CD4-positive, alpha-beta T cell treated with Interleukin-1 beta for 1 hour (primary cell): ENCODE results near the gene NSUN2.

ENCODE experiments used
- DNase-seq, 2 donors: peaks; one replicate each; pipeline ENCODE4 v3.0.0-alpha.2; 2020 to 2022

The NSUN2 gene

DNA sequence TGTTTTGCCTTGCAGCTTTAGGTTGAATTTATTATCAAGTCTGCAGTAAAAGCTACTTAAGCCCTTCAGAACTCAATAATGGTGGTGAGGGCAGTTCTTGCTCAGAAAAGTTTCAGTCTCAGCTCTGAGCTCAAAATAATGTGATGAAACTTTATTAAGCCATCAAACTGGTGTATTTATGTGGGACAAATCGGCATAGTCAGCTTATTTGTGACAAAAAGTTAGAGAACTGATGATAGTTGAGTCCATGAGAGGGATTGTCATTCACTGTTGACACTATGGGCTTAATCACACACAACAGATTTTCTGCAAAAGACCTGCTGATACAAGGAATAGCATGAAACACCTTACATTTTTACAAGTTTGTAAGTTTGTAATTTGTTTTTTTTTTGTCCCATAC is 9.8 kb upstream of the NSUN2 start:
- no peak for DNase-seq

DNA sequence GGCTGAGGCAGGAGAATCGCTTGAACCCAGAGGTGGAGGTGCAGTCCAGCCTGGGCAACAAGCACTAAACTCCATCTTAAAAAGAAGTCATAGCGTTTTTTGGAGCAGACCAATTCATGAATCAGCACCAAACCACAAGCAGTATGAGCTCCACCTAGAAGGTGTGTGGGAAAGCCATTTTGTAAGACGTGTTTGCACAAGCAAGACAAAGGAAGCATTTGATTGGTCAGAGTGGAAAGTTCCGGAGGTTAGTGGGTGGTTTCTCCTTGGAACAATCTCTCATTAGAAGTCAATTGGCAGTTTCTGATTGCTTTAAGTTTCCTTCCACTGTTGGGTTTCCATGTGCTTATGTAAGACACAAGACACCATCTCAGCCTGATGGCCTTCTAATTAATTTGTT is 5.4 kb upstream of the NSUN2 start:
- no peak for DNase-seq

DNA sequence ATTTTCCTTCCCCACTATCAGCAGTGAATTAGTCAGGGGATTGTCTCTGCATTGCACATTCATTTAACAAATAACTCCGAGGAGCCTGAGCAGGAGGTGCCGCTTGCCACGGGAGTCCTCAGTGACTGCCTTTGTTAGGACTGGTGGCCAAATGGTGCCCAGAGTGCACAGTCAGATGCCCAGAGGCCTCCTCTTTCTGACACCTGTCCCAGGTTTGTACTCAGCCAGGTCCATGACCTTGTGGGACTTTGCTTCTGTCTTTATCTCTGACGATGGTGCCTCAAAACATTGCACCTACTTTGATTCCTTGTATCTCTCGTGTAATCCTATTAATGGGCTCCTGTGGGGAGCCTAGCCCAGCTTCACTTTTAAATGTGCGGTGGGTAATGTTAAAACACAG is 4.7 kb upstream of the NSUN2 start:
- DNase-seq: no peak

DNA sequence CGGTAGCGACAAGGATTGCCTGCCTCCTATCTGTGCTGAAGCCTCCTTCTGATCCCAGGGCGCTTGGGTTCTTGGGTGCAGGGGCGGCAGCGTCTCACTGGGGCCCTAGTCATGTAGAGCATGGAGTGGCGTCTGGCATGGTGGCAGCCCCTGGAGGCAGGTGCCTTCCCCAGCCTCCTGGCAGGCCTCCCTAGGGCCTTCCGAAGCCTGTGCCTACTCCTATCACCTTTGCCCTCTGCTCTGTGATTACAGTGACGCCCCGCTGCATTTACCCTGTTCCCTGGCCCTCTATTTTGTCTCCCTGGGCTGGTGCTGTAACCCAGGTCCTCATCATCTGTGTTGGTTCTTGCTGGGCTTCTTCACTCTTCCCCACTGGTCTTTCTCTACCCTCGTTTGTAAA is 4.2 kb upstream of the NSUN2 start:
- no peak for DNase-seq

DNA sequence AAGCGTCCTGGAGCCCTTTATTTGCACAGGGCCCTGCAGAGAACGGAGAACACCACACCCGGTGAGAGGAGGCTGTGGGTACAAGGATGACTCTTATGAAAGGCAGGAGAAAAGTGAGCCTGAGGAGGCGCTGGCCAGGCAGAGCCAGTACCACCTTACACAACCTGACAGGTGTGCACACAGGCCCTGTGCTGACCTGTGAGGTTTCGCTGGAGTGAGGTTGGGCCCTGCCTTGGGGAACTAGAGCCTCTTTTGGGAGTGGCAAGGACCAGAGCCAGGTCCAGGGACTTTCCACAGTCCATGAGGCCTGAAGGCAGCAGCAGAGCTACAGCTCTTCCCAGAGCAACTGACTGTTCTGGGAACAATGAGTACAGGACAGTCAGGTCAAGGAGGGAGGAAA is 3.4 kb upstream of the NSUN2 start:
- DNase-seq: no peak

DNA sequence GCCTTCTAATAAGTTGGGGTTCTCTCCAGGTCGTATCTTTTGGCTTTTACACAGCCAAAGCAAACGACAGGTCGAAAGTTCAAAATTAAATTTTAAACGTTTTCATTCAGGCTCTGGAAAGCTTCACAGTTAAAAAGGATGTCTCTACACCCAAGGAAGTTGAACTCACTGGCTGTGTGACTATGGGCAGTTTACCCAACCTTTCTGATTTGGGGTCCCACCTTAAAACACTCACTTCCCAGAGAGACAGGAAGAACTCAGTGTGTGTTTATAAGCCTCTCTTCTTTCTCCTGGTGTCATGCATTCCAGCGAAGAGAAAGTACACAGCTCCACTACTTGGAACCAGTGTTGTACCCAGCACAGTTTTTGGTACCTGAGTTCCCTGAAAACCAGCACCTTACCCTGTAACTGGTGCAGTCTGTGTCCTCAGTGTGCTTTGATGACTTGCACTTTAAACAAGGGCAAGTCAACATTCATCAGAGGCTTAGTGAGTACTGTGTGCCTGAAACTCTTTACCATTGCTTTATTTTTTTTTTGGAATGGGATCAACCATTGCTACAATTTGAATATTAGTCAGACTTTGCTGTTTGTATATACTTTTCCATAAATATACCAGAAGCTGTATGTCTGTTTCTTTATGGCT is 2.1 kb upstream of the NSUN2 start:
- no peak for DNase-seq

DNA sequence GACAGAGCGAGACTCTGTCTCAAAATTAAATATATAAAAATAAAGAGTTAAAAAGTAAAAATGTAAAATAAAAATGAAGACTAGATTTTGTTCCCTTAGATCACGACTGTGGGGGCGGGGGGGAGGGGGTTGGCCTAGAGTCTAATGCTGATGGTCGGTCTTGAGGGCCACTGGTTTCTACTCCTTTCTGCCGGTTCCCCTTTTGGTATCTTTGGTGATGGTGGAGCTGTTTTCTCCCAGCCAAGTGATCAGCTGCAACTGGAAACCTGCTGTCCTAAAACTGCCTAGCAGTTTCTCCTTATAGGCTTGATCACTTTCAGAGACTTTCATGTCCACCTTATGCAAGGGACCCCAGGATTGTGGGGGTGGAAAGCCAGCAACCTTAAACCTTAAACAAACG is 1.5 kb upstream of the NSUN2 start:
- no peak for DNase-seq

DNA sequence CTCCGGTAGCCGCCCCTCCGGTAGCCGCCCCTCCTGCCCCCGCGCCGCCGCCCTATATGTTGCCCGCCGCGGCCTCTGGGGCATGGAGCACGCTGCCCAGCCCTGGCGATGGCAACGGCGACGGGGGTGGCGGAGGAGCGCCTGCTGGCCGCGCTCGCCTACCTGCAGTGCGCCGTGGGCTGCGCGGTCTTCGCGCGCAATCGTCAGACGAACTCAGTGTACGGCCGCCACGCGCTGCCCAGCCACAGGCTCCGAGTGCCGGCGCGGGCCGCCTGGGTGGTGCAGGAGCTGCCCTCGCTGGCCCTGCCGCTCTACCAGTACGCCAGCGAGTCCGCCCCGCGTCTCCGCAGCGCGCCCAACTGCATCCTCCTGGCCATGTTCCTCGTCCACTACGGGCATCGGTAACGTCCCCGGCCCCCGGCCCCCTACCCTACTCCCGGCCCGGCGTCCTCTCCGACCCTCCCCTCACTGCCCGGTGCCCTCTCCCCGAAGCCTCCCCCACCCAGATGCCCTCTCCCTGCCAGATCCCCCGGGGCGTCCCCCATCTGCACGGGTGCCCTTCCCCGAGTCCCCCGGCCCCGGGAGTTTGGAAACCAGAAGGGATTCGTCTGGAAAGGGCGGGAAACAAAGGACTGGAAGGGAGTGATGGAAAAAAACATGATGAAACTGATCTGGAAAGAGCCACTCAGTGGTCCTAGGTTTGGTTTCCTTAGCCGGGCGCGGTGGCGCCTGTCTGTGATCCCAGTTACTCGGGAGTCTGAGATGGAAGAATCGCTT is 813 bp upstream of the NSUN2 start:
- DNase-seq: no peak

DNA sequence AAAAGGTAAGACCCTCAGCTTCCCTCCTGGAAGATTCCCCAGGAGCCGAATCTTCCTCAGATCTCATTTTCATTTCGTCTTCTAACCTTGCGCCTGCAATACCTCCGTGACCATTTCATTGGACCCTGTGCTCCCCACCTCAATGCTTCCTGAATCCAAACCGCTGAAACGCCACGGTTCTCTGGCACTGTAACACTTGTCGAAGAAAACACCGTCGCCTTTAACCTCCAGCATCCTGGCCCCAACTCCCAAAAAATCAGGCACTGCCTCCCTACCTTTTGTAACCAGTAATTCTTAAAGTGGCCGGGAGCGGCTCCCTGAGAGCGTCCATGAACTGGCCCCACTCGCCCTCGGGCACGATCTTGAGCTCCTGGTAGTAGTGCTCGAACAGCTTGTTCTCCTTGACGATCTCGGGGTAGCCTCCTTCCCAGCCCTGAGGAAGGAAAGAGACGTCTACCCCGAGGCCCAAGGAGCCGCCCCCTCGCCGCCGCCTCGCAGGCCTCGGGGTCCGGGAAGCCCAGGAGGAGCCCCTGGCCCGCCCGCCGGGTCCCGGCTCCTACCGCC is 438 bp downstream of the NSUN2 start:
- no peak for DNase-seq

DNA sequence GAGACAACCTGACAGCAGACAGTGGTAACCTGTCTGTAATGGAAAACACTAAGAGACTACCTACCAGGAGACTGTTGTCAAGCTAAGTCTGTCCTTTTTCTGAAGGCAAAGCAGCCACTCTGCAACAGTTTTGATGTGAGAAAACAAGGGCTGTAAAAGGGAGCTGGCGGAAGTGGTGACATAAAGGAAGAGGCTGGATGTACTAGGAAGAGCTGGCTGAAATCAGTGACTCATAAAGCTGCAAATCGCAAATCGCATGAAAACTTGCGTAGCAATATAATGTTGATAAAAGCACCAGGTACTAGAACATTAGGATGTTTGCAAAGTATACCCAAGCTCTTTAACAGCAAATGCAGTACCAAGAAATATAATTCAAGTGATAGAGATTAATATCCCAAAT is 1.4 kb downstream of the NSUN2 start:
- DNase-seq: no peak

DNA sequence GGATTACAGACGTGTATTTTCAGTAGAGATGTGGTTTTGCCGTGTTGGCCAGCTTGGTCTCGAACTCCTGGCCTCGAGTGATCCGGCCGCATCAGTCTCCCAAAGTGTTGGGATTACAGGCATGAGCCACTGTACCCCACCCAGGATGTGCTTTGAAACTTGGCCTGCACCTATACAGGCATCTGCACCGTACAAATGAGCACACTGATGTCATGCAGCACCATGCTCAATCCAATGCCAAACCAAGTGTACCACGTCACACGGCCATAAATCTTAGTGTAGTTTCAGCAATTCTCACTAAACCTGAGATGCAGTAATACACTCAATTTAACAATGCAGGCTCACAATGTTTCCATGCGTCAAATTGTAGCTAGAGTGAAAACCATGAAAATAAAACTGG is 6.3 kb downstream of the NSUN2 start:
- no peak for DNase-seq

DNA sequence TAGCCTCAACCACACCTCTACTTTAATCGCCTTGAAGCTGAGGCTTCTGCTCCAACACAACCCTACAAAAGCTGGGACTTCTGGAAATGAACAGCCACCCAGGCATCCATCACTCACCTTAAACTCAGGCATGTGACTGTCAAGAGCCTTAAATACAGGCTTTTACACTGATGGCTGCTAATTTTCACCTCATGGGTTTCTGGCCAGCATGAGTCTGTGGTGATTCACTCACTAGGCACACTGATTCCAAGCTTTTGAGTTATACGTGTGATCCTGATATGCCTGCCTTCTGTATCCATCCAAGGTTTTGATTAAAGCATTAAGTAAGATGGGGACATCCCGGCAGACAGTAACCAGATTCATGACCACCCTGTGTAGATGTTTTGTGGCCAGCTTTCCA is 8.9 kb downstream of the NSUN2 start:
- no peak for DNase-seq

DNA sequence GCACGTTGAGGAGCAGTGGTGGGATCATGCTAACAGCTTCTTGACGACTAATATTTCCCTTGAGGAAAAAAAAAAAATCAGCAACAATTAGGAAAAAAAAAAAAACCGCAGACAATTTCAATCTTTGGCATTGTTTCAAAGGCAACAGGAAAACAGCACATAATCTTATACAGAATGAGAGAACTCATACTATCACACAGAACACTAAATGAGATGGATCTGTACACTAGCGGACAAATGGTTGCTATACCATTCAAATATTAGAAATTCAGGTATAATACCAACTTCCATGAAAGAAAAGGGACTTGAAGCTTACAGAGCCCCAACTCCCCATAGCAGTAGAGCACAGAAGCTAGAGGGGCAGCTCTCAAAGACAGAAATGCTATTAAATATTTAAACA is 9.6 kb downstream of the NSUN2 start:
- DNase-seq: no peak

DNA sequence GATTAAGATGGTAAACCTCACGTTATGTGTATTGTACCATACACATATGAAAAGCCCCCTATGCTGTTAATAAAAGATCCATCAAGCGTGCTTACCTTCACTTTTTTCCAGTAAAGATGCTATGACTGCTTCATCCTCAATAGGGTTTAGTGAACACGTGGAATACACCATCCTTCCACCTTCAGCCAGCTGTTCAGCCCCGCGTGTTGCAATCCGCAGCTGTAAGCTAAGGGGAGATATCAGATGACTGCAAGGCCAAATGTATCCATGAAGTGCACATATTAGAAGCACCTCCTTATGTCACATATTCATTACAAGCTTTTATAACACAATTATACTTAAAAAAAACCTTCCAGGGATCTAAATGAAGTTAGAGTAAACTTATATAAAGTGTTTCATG is 16.2 kb downstream of the NSUN2 start:
- DNase-seq: no peak

DNA sequence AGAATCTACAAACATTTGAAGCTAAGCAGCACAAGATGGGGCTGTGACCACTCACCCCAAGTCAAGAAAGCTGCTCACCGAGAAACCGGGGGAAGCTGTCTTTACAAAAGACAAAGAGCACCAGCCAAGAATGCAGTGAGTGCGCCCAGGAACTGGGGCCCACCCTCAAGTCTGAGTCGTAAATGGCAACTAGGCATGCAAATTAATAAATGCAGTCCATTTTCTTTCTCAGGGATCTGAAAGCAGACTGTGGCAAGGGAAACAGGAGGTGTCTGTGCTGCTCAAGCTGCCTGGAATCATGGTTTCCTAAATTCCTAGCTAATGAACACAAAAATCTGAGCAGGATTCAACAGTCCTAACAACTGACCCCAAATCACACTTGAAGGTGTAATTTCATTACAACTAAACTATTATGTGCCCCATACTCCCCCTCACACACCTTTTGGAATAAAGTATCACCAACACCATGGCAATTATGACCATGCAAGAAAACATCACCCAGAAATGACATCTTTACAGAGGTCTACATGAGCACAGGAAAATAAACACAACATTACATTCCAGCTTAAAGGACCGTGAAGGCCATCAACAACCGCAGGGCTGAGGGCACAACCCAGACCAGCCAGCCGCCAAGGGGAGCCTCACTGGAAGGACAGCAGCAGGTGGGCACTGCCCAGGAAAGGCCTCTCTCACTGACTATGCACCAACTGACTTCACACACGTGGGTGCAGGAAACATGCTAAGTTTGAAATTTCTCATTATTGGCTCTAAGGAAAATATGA is 17.6 kb downstream of the NSUN2 start:
- DNase-seq: no peak

DNA sequence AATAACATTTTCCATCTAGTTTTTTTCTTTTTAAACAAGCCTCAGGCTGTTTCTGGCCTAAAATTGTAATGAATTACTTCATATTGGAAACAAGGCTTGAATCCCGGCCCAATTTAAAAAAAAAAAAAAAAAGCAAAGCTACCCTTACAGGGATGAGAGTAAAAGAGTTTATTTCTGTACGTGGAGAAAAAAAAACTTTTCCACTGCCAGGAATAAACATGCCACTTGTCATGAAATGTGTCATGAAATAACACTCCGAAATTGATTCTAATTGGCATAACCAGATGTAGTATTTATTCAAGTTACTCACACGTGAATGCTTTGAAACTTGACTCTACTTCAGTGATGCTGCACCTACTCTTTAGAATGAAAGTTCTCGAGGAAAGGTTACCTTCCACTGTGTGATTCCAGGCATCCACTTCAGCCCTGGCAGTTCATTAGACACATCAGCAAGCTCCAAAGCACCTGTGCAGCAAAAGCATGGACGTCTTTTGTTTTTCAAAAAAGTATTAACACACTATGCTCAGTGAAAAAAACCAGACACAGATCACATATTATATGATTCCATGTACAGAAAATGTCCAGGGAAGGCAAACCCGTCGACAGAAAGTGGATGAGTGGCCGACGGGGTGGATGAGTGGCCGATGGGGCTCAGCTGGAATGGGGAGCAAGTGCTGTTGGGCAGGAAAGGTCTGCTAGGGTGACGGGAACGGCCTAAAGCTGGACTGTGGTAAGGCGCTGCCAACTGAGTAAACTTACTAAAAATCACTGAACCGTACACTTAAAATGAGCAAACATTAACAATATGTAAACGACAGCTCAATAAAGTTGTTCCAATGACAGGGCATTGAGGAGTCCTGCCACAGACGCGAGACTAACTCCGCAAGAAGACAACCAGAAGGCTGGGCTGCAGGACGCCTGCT is 21.2 kb downstream of the NSUN2 start:
- no peak for DNase-seq

DNA sequence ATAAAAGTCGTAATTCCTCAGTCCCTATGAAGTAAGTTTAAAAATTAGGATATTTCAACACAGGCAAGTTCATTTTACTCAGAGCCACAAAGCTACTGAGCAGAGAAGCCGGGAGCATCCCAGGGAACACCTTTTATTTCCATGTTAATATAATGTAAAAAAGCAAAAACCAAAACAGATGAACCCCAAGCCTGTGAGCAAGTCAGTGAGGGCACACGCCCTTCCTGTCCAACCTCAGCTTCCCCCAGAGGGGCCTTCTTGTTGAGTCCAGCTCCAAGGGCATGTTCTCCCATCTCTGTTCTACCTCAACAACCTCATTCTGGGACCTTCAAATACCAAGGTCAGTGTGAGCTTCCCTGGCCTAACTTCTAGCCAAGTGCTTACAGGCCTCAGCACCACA is 24.8 kb downstream of the NSUN2 start:
- no peak for DNase-seq

DNA sequence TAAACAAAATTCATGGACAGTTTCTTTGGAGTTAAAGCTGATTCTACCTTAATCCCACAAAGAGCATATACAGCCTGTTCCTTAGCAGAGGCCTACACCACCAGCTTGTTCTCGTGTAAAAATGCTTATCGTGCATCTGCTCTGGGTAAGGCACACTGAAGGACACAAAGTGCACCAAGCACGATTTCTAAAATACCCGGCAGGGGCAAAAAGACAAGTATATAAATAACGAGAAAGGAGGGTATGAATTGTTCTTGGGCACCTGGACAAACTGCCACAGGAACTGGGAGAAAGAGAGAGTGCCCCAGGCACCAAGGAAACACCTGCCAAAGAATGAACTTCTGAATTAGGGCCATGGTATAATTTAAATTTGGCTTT is 25.3 kb downstream of the NSUN2 start:
- no peak for DNase-seq

DNA sequence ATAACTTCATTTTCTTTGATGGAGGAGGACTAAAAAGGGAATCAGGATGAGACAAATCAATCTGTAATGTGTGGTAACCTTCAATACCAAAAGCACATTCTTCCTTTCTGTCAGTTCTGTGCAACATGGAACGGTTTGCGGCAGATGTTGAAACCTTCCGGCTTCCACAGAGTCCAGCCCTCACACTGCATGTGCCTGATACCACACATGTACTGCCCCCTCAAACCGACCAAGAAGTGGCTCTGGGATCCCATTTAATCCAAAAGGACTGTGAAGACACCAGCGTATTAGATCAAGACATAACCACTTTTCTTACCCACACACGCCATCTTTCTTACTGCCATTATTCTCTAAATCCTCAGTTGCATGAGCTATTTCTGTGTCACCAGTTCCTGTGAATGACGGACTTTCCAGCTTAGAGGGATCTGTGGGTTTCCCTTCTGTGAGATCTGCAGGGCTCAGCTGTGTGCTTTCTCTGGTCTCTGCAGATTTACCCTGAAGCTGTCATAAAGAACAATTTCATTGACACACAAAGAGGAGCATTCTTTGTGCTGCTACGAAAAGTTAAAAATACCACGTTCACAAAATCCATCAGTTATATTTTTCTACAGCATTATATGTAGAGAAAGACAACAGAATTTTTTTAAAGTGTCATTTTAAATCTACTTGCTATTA is 25.8 kb downstream of the NSUN2 start:
- DNase-seq: no peak

DNA sequence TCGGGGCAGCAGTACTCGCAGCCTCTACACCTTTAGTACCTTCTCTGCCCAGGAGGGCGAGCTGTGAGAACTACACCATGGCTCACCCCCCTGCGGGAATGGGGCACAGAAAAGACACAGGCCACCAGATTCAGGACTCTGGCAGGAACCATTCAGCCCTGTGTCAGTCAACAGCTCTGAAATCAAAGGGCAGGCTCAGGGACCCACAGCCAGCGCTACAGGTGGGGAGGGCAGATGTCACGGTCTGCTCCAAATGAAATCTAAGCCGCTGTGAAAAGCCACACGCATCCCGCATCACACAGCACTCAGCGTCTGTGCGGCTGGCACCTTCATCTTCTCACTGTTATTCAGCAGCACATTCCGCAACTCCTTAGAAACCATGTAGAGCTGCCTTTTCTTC is 27.9 kb downstream of the NSUN2 start:
- DNase-seq: no peak

DNA sequence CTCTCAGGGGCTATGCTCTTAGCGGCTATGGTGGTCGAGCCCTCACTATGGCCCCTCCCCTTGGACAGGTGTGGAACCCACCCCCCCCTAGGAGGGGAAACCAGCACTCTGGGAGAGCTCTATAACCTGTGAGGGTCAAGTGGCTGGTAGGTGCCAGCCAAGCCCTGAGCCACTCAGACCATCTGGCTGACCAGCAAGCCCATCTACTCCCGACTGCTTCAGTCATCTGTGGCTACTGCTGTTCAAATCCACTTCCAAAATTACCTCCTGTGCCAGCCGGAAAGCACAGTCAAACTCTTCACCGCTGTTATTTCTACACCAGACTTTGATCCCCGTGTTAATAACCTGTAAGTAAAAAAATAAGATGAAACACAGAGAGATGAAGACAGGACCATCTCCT is 28.5 kb downstream of the NSUN2 start:
- DNase-seq: no peak

DNA sequence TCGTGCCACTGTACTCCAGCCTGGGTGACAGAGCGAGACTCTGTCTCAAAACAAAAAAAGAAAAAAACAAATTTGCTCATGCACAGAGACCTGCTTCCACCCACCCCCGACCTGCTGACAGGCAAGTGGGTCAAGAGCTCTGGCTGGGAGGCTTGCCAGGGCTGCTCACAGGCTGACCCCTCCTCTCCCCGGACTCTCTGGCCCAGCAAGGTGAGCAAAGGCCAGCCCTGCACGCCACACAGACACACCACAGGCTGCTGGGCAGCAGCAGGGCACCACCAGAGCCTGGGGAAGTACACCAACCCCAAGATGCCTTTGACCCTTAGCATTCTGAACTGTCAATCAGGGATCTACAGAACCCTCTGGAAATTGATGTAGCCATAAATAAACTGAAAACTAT is 29.2 kb downstream of the NSUN2 start:
- DNase-seq: no peak
